SK-N-SH (cell line): ENCODE data around the gene PRICKLE2. TPM values are rescaled to one million over a fixed set of nuclear protein-coding genes. Genes with fewer than 3 reads are reported as not detected.

Experiments used
- CTCF ChIA-PET: fragments of 300-600, 350-600 bp; formaldehyde crosslinking; extraction: SDS; loops from one replicate; lab custom pipeline; 2021; lab: Yijun Ruan, JAX
- POLR2A ChIA-PET: fragments of 350-600 bp; sonication (Branson Sonifier 250); formaldehyde crosslinking; extraction: SDS; loops from one replicate; lab custom pipeline; 2020; ENCODE audit warnings: antibody characterized with exemption, inconsistent platforms; lab: Yijun Ruan, JAX
- DNase-seq: peaks from one replicate; pipeline ENCODE4 v3.0.0; 2012
- H2AFZ ChIP-seq: fragments of 200-600 bp; sonication (generic); 2 replicates; pipeline ENCODE4 v1.8.1; 2016; ENCODE audit warnings: antibody characterized with exemption, mild to moderate bottlenecking, low read depth
- H3F3A ChIP-seq: fragments of 200-600 bp; sonication (generic); replicated peaks from 2 replicates; pipeline ENCODE3; 2016; ENCODE audit warnings: antibody characterized with exemption, mild to moderate bottlenecking; ENCODE audit not compliant: insufficient read depth
- H3K27ac ChIP-seq, 2 experiments: fragments of 200-500 bp in 1 of 2; fragments of 200-600 bp in 1 of 2; sonication (Bioruptor generic) in 1 of 2; sonication (generic), shearing (Covaris generic) in 1 of 2; 2 replicates each; pipeline versions ENCODE4 v1.5.1 to v1.6.1; 2014 to 2016; ENCODE audit warnings: low read depth in 2 of 2, inconsistent platforms in 1 of 2, low read length in 1 of 2, mild to moderate bottlenecking in 1 of 2, mixed read lengths in 1 of 2
- H3K27me3 ChIP-seq: fragments of 200-600 bp; sonication (generic), shearing (Covaris generic); 2 replicates; pipeline ENCODE4 v1.6.1; 2016; ENCODE audit warnings: mixed run types; ENCODE audit not compliant: insufficient read depth
- H3K36me3 ChIP-seq, 2 experiments: fragments of 200-500 bp in 1 of 2; fragments of 200-600 bp in 1 of 2; sonication (Bioruptor generic) in 1 of 2; sonication (generic) in 1 of 2; replicated peaks in 1 of 2; 2 replicates each; pipeline versions ENCODE3 to v1.5.1; 2014 to 2016; ENCODE audit warnings: low read length in 1 of 2, mild to moderate bottlenecking in 1 of 2; ENCODE audit not compliant: insufficient read depth in 2 of 2, control insufficient read depth in 1 of 2
- H3K4me1 ChIP-seq, 2 experiments: fragments of 200-500 bp in 1 of 2; fragments of 200-600 bp in 1 of 2; sonication (Bioruptor generic) in 1 of 2; sonication (generic), shearing (Covaris generic) in 1 of 2; 2 replicates each; pipeline versions ENCODE4 v1.5.1 to v1.6.1; 2014 to 2016; ENCODE audit warnings: low read depth in 1 of 2, low read length in 1 of 2, mixed run types in 1 of 2; ENCODE audit not compliant: insufficient read depth in 2 of 2, control insufficient read depth in 1 of 2
- H3K4me2 ChIP-seq: fragments of 200-600 bp; sonication (generic), shearing (Covaris generic); 2 replicates; pipeline ENCODE4 v1.6.1; 2017; ENCODE audit warnings: mixed run types
- H3K4me3 ChIP-seq, 2 experiments: fragments of 200-500 bp in 1 of 2; fragments of 200-600 bp in 1 of 2; sonication (Bioruptor generic) in 1 of 2; sonication (generic), shearing (Covaris generic) in 1 of 2; 2 replicates each; pipeline versions ENCODE4 v1.5.1 to v1.8.1; 2014 to 2016; ENCODE audit warnings: low read depth in 2 of 2, inconsistent platforms in 1 of 2, low read length in 1 of 2, mild to moderate bottlenecking in 1 of 2, mixed read lengths in 1 of 2, moderate library complexity in 1 of 2
- H3K79me2 ChIP-seq: fragments of 200-600 bp; sonication (generic); 2 replicates; pipeline ENCODE4 v1.8.1; 2017; ENCODE audit warnings: mild to moderate bottlenecking; ENCODE audit not compliant: insufficient read depth
- H3K9ac ChIP-seq: fragments of 200-600 bp; sonication (generic); 2 replicates; pipeline ENCODE4 v1.6.1; 2017; ENCODE audit warnings: mixed run types
- H3K9me2 ChIP-seq: fragments of 200-600 bp; sonication (generic); 2 replicates; pipeline ENCODE4 v1.6.1; 2017; ENCODE audit warnings: mixed run types
- H3K9me3 ChIP-seq: fragments of 200-600 bp; sonication (generic); 2 replicates; pipeline ENCODE4 v1.6.1; 2017; ENCODE audit warnings: mixed run types, mild to moderate bottlenecking, moderate library complexity
- H4K20me1 ChIP-seq: fragments of 200-600 bp; sonication (generic); 2 replicates; pipeline ENCODE4 v1.6.1; 2017; ENCODE audit warnings: mild to moderate bottlenecking, mixed run types; ENCODE audit not compliant: insufficient read depth
- CHD2 ChIP-seq: fragments of 150-350 bp; IDR thresholded peaks from 2 replicates; pipeline ENCODE4 v1.6.1; 2018; ENCODE audit warnings: low read length; ENCODE audit not compliant: partially characterized antibody
- CTCF ChIP-seq: fragments of 200-600 bp; sonication (generic); IDR thresholded peaks from 2 replicates; pipeline ENCODE4 v1.6.1; 2017; ENCODE audit warnings: antibody characterized with exemption, mild to moderate bottlenecking, moderate library complexity
- EZH2phosphoT487 ChIP-seq: fragments of 200-600 bp; sonication (generic); IDR thresholded peaks from 2 replicates; pipeline ENCODE4 v1.6.1; 2017; ENCODE audit warnings: low read depth, mixed run types, mild to moderate bottlenecking, antibody characterized with exemption, moderate library complexity, borderline replicate concordance
- GATA2 ChIP-seq: sonication (generic); formaldehyde crosslinking; IDR thresholded peaks from 2 replicates; pipeline ENCODE4 v1.5.0; 2020; ENCODE audit warnings: mild to moderate bottlenecking, missing genetic modification reagents
- IRF3 ChIP-seq: fragments of 150-350 bp; IDR thresholded peaks from 2 replicates; pipeline ENCODE4 v1.6.1; 2016; ENCODE audit warnings: mild to moderate bottlenecking, low read depth, low read length
- MEF2A ChIP-seq: IDR thresholded peaks from 2 replicates; pipeline ENCODE4 v1.4.0; 2012; ENCODE audit warnings: low read depth, borderline replicate concordance
- NFIC ChIP-seq: IDR thresholded peaks from 2 replicates; pipeline ENCODE4 v1.4.0; 2012; ENCODE audit warnings: borderline replicate concordance
- REST ChIP-seq: IDR thresholded peaks from 2 replicates; pipeline ENCODE4 v1.6.1; 2012; ENCODE audit warnings: mild to moderate bottlenecking, low read depth, low read length, moderate library complexity
- TCF12 ChIP-seq: IDR thresholded peaks from 2 replicates; pipeline ENCODE4 v1.4.0; 2012
- USF1 ChIP-seq: IDR thresholded peaks from 2 replicates; pipeline ENCODE4 v1.4.0; 2012; ENCODE audit warnings: low read depth, borderline replicate concordance
- WGBS: methylation state at CpG from one replicate; pipeline ENCODE4 v1.1.6; 2017; ENCODE audit warnings: low lambda C conversion rate; 5-methylcytosine and 5-hydroxymethylcytosine counted together
- polyA plus RNA-seq, 3 experiments: library from polyadenylated mRNA; depleted of rRNA; stranded (reverse); fragments of >200 nt; gene quantifications; 2 replicates each; pipeline ENCODE4 v1.2.3, GENCODE V29; 2012

PRICKLE2 gene
- polyA plus RNA-seq, 1 of the 3 experiments (the other 2 are of a cell fraction), result 0.67 TPM

- TF ChIP-seq CTCF (no peak), MEF2A (no peak), USF1 (no peak), REST (no peak)
Observed at GRCh38 chr3:64129581-64129980, 95.7 kb downstream of the PRICKLE2 start (continued).

- Histone ChIP-seq H3K9me2 (no peaks in the 10 kb centered on the region), H3K27me3 (no peaks in the 10 kb centered on the region), H3K4me1 (peaks cover 14 to 18% of the 10 kb centered on the region in 2 experiments; a peak in 3 of 4 replicates), H3K36me3 (peaks cover 0 to 2% of the 10 kb centered on the region in 2 experiments), H2AFZ (no peak overlapping the region), H3K4me3 (no peak overlapping the region), H3K9ac (no peak overlapping the region), H3K79me2 (no peaks in the 10 kb centered on the region), H3K27ac (no peak overlapping the region), H3K9me3 (no peaks in the 10 kb centered on the region), H3K4me2 (no peak overlapping the region), H4K20me1 (no peaks in the 10 kb centered on the region), H3F3A (no peaks in the 10 kb centered on the region)
- ChIA-PET CTCF (interaction anchor here (0.6 kb wide), 1 partner anchor 105 kb away, joined by 3 read pairs; no protein-coding TSS in a partner anchor), POLR2A (no interaction called here)
- DNase-seq, result no peak
- WGBS, result 75% methylated on average over 4 of the region's 4 CpGs
- TF ChIP-seq IRF3 (no peak), NFIC (no peak), GATA2 (CRISPR knock-in tag) (no peak), CHD2 (no peak), MEF2A (no peak), TCF12 (no peak), EZH2phosphoT487 (no peak)
Observed at GRCh38 chr3:64129106-64129505, 96.2 kb downstream of the PRICKLE2 start.
